ENCODE results near the gene ADAMTS17. TPM values are rescaled to one million over a fixed set of nuclear protein-coding genes. Genes with fewer than 3 reads are reported as not detected.
A peak's percentile ranks its signal among the peaks of the same experiment; 100 is the strongest.
"Not testable (repeated sequence)": the region's sequence is repeated elsewhere in the genome, so short reads cannot be mapped to it uniquely, and the experiment has no call there.

The ADAMTS17 gene
- total RNA-seq, 8 experiments from 2014 or later, result 0.33 to 2.1 (median 1.1) TPM

DNA sequence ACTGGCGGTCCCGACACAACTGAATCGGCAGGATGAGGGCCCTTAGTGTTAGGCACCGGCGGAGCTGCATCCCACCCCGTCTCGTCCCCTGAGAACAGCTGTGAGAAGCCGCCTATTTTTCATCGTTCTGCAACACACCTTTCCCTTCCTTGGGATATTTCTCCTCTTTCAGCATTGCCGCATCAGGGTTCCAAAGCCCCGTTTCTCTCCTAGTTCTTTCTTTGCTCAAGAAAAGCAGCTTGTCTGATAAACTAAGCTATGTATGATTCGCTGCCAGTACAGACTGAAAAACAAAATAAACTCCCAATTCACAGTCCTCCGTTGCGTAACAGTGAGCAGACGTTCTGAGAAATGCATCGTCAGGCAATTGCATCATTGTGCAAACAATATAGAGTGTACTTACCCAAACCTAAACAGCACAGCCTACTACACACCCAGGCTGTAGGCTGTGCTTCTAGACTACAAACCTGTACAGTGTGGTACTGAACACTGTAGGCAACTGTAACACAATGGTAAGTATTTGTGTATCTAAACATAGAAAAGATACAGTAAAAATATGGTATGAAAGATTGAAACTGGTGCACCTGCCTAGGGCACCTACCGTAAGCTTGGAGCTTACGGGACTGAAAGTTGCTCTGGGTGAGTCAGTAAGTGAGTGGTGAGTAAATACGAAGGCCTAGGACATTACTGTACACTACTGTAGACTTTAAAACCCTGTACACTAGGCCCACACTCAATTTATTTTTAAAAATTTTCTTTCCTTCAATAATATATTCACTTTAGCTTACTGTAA is 8.9 kb upstream of the ADAMTS17 start:
- no peak overlapping the region for H3K4me3 ChIP-seq
- in situ Hi-C loops (cut with MboI; ENCODE audit: low pct_unique_long_range_greater_than_20kb in 2 of 9, low sequenced_read_pairs in 9 of 9, unreplicated experiment in 9 of 9), result loop anchor here in 1 of 9 experiments (25.0 kb wide), 1 partner anchor 112 kb away; no protein-coding TSS in a partner anchor
- WGBS, 10 experiments, result 17 to 95% (median 70%) methylated on average over 4 to 12 of the region's 19 CpGs
- peak in 2 of 8 experiments; percentile 8 to 9 for ATAC-seq (replicated peaks in 6 of 8)
- no peak overlapping the region for H3K27ac ChIP-seq
- H3K4me1 ChIP-seq (replicated peaks in 1 of 2), result no peaks in the 10 kb centered on the region

DNA sequence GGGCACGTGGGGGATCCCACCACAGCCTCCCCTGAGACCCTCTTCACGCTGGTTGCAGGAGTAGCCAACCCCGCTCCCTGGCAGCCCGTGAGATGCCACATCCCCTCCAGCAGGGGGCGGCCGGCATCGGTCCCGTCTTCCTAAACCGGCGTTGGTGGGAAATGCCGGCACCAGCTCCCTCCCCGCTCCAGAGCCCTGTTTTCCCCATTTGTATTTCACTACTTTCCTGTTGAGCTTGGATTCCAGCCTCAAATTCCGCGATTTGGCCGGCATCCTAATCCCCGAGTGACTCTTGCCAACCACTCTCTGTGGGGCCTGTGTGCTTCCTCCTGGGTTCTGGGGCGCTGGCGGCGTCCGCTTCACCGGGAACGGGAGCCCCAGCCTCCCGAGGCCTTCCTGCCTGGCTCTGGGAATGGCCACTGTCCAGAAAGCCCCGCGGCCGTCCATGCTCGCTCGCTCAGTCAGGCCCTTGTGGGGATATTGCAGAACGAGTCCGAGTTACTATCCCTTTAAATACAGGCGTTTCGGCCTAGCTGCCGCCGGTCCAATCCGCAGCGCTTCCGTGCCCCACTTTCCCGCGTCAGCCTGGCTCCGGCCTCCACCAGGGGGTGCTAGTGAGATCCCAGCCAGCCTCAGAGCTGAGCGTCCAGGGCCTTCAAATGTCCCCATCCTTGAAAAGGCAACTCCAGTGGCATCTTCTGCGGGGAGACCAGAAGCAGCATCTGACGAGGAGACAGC is 8.1 kb upstream of the ADAMTS17 start:
- Histone ChIP-seq H3K4me1 (replicated peaks in 1 of 2) (no peaks in the 10 kb centered on the region), H3K4me3 (peak overlapping the region; percentile 26 to 65 (median 46)), H3K27ac (peak overlapping the region in 1 of 2 donors; percentile 24)
- peak; percentile 94 to 98 (median 97) for ATAC-seq (replicated peaks in 6 of 8)
- in situ Hi-C loops (cut with MboI; ENCODE audit: low pct_unique_long_range_greater_than_20kb in 2 of 9, low sequenced_read_pairs in 9 of 9, unreplicated experiment in 9 of 9), result loop anchor here in 3 of 9 experiments (25.0 kb wide), 4 partner anchors 112 to 413 kb away; partner anchors contain the start of gene CERS3 (in 1 of the 3)
- 0 to 30% (median 2%) methylated on average over 1 to 7 of the region's 43 CpGs; no CpG with 5 or more reads in 2 of the 10 experiments for WGBS, 10 experiments

DNA sequence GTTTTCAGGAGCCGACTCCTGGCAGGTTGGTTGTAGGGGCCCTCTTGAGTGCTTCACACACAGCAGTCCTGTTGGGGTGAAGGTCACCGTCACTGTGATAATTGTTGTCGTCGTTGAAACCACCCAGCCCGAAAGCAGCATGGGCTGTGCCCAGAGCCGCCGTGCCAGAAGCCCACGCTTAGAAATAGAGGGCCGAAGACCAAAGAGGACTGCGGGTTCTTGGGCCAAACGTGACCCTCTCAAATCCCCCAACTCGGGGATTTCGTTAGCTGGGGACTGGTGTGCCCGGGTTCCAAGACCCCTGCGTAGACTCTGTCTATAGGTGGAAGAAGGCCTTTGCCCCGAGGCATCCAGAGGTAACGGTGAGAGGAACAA is 7.5 kb upstream of the ADAMTS17 start:
- Histone ChIP-seq H3K4me3 (peak overlapping the region in 1 of 5 donors; percentile 65), H3K27ac (no peak overlapping the region), H3K4me1 (replicated peaks in 1 of 2) (no peaks in the 10 kb centered on the region)
- in situ Hi-C loops (cut with MboI; ENCODE audit: low pct_unique_long_range_greater_than_20kb in 2 of 9, low sequenced_read_pairs in 9 of 9, unreplicated experiment in 9 of 9), result loop anchor here in 3 of 9 experiments (25.0 kb wide), 3 partner anchors 188 to 412 kb away; partner anchors contain the start of gene CERS3 (in 1 of the 3)
- no peak for ATAC-seq (replicated peaks in 6 of 8)
- WGBS, 10 experiments, result 35 to 81% (median 69%) methylated on average over 3 to 12 of the region's 17 CpGs; no CpG with 5 or more reads in 4 of the 10 experiments

DNA sequence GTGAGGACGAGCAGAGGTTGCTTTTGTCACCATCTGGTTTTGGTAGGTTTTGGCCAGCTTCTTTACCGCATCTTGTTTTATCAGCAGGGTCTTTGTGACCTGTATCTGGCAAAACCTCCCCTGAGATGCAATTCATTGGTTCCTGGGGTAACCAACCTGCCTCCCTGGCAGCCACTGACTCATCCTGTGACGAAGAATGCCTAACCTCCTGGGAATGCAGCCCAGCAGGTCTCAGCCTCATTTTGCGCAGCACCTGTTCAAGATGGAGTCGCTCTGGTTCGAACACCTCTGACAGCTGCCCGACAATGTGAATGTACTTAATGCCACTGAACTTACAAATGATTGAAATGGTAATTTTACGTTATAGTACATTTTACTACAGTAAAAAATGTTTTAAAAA is 6.8 kb upstream of the ADAMTS17 start:
- 0 to 92% (median 80%) methylated on average over 1 to 8 of the region's 8 CpGs; no CpG with 5 or more reads in 1 of the 10 experiments for WGBS, 10 experiments
- no peaks in the 10 kb centered on the region for H3K4me1 ChIP-seq (replicated peaks in 1 of 2)
- no peak overlapping the region for H3K27ac ChIP-seq
- ATAC-seq (replicated peaks in 6 of 8), result no peak
- in situ Hi-C loops (cut with MboI; ENCODE audit: low pct_unique_long_range_greater_than_20kb in 2 of 9, low sequenced_read_pairs in 9 of 9, unreplicated experiment in 9 of 9), result loop anchor here in 3 of 9 experiments (25.0 kb wide), 3 partner anchors 189 to 411 kb away; partner anchors contain the start of gene CERS3 (in 1 of the 3)
- no peak overlapping the region for H3K4me3 ChIP-seq

DNA sequence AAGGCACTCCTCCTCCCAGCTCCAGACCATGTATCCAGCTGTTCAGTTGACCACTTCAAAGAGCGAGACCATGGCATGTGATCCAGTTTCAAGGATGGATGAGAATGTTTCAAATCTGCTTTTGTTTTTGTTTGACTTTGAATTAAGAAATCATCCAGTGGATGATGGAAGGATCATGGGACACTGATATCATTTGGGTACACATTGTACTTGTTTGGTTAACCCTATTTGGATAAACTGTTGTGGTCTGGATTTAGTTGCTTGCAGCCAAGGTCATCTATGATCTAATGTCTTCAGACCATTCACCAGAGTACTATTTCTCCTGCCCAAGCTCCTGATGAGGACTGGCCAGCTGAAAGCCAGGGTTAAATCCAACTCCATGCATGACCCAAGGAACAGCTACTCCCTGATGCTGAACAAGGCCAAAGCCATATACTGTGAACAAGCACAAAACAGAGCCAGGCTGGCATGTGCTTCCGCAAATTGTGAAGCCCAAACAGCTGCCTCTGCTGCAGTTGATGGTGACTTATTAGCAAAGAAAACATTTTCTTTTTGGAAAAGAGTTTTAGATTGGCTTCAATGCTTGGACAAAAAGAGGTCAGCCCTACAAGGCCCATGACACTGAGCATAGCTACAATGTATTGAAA is 5.2 kb upstream of the ADAMTS17 start:
- no peaks in the 10 kb centered on the region for H3K4me1 ChIP-seq (replicated peaks in 1 of 2)
- ATAC-seq (replicated peaks in 6 of 8), result no peak
- in situ Hi-C loops (cut with MboI; ENCODE audit: low pct_unique_long_range_greater_than_20kb in 2 of 9, low sequenced_read_pairs in 9 of 9, unreplicated experiment in 9 of 9), result loop anchor here in 3 of 9 experiments (25.0 kb wide), 3 partner anchors 190 to 410 kb away; partner anchors contain the start of gene CERS3 (in 1 of the 3)
- no peak overlapping the region for H3K27ac ChIP-seq
- H3K4me3 ChIP-seq, result no peak overlapping the region
- WGBS, 10 experiments, result 0 to 100% (median 20%) methylated on average over 1 to 2 of the region's 2 CpGs; no CpG with 5 or more reads in 5 of the 10 experiments

DNA sequence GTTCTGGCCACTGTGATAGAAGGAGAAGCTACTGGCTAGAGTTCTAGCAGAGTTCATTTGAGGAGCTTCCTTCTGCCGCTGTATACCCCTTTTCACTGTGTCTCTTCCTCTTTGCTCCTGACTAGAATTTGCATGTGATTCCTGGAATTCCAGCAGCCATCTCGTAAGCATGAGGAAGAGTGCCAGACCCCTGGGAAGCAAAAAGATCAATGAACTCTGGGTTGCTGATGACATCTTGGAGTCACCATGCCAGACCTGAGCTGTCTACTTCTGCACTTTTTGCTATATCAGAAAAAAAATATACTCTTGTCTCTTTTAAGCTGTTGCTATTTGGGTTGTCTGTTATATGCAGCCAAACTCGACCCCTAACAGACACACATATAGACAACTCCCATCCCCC is 3.7 kb upstream of the ADAMTS17 start:
- ATAC-seq (replicated peaks in 6 of 8), result no peak
- in situ Hi-C loops (cut with MboI; ENCODE audit: low pct_unique_long_range_greater_than_20kb in 2 of 9, low sequenced_read_pairs in 9 of 9, unreplicated experiment in 9 of 9), result loop anchor here in 3 of 9 experiments (25.0 kb wide), 3 partner anchors 192 to 408 kb away; partner anchors contain the start of gene CERS3 (in 1 of the 3)
- Histone ChIP-seq H3K4me1 (replicated peaks in 1 of 2) (no peaks in the 10 kb centered on the region), H3K27ac (no peak overlapping the region), H3K4me3 (no peak overlapping the region)
- 20 to 100% (median 52%) methylated on average over 1 to 3 of the region's 3 CpGs; no CpG with 5 or more reads in 1 of the 10 experiments for WGBS, 10 experiments

DNA sequence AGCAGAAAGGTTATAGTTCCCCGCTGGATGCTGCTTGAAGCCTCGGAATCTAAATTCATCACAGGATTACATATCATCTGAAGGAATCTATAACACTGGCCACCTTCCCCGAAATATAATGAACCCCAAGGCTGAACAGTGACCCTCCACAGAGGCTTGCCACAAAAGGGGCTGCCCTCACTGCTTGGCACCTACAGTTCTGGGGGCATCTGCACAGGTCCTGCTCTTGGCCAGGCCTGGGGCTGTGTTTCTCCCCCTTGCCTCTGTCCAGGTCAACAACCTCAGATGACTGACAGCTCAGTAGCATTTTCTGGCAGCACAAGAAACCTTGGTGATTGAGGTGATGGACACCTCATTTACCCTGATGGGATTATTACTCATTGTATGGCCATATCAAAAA is 1.5 kb upstream of the ADAMTS17 start:
- WGBS, 10 experiments, result 42 to 100% (median 82%) methylated on average over 1 to 2 of the region's 3 CpGs; no CpG with 5 or more reads in 2 of the 10 experiments
- in situ Hi-C loops (cut with MboI; ENCODE audit: low pct_unique_long_range_greater_than_20kb in 2 of 9, low sequenced_read_pairs in 9 of 9, unreplicated experiment in 9 of 9), result loop anchor here in 3 of 9 experiments (25.0 kb wide), 3 partner anchors 194 to 406 kb away; partner anchors contain the start of gene CERS3 (in 1 of the 3)
- ATAC-seq (replicated peaks in 6 of 8), result no peak
- no peak overlapping the region for H3K4me3 ChIP-seq
- H3K4me1 ChIP-seq (replicated peaks in 1 of 2), result no peaks in the 10 kb centered on the region
- H3K27ac ChIP-seq, result no peak overlapping the region

DNA sequence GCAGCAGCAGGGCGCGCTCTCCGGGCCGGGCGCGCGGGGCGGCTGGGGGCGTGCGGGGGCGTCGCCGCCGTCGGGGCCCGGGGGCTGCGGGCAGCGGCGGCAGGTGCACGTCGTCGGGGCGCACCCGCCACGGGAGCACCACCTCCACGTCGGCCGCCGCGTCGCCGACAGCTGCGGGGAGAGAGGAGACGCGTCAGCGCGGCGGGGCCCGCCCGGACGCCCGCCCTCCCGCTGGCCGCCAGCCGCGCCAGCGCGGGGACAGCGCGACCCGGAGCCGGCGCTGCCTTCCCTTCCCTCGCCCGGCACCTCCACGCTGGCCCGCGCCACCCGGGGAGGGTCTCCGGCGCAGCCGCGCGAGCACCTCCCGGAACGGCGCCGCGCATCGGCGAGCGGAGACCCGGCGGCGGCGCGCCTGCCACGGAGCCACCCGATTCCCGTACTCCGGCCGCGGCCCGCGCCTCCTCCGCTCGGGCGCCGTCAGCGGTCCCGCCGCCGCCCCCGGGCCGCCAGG is 481 bp downstream of the ADAMTS17 start:
- Histone ChIP-seq H3K4me1 (replicated peaks in 1 of 2) (no peaks in the 10 kb centered on the region), H3K27ac (no peak overlapping the region), H3K4me3 (peak overlapping the region; percentile 49 to 55 (median 52))
- WGBS, 10 experiments, result 0% methylated on average over 12 of the region's 95 CpGs; no CpG with 5 or more reads in 9 of the 10 experiments
- in situ Hi-C loops (cut with MboI; ENCODE audit: low pct_unique_long_range_greater_than_20kb in 2 of 9, low sequenced_read_pairs in 9 of 9, unreplicated experiment in 9 of 9), result loop anchor here in 3 of 9 experiments (25.0 kb wide), 3 partner anchors 196 to 404 kb away; partner anchors contain the start of gene CERS3 (in 1 of the 3)
- peak in 4 of 8 experiments; percentile 8 to 23 (median 22) for ATAC-seq (replicated peaks in 6 of 8)

DNA sequence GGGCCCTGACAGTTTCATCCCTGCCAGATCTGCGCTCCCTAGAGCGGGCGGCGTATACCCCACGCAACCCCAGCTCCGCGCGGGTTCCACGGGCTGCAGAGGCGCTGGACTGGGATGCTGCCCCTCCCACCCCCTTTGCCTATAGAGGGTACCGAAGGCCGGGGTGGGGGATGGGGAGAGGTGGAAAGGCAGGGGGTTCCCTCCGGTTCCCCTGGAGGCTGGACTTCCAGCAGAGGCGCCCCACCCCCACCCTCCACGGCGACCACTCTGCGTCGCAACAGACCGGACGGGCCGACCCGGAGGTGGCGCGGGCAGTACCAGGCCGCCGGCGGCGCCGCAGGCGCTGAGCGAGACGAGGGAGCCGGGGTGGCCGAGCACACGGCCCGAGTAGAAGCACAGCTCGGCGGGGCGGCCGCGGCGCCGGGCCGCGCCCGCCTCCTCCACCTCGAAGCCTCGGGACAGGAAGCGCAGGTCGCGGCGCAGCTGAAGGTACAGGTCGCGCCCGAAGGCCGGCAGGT is 995 bp downstream of the ADAMTS17 start:
- Histone ChIP-seq H3K27ac (no peak overlapping the region), H3K4me3 (peak overlapping the region; percentile 49 to 55 (median 52)), H3K4me1 (replicated peaks in 1 of 2) (no peaks in the 10 kb centered on the region)
- ATAC-seq (replicated peaks in 6 of 8), result no peak
- in situ Hi-C loops (cut with MboI; ENCODE audit: low pct_unique_long_range_greater_than_20kb in 2 of 9, low sequenced_read_pairs in 9 of 9, unreplicated experiment in 9 of 9), result loop anchor here in 3 of 9 experiments (25.0 kb wide), 3 partner anchors 197 to 403 kb away; partner anchors contain the start of gene CERS3 (in 1 of the 3)
- 0 to 100% (median 28%) methylated on average over 1 to 9 of the region's 56 CpGs; no CpG with 5 or more reads in 7 of the 10 experiments for WGBS, 10 experiments

DNA sequence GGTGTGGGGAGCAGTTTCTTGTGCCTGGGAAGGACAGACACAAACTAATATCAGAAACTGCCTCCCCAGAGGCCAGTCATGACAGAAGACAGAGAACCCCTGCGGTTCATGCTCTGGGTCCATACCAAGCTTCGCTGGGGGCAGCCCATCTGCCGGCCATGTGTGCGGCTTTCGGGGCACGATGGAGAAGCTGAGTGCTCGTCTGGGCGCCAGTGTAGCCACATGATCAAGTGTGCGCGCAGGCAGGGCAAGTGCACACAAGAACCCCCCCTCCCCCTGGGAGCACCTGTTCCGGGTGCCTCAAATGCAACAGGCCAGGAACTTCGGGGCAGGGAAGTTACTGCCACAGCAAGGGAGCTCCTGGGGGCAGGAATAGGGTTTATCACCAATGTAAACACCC is 1.8 kb downstream of the ADAMTS17 start:
- H3K27ac ChIP-seq, result no peak overlapping the region
- WGBS, 10 experiments, result 20 to 100% (median 73%) methylated on average over 1 to 9 of the region's 12 CpGs; no CpG with 5 or more reads in 5 of the 10 experiments
- no peak overlapping the region for H3K4me3 ChIP-seq

DNA sequence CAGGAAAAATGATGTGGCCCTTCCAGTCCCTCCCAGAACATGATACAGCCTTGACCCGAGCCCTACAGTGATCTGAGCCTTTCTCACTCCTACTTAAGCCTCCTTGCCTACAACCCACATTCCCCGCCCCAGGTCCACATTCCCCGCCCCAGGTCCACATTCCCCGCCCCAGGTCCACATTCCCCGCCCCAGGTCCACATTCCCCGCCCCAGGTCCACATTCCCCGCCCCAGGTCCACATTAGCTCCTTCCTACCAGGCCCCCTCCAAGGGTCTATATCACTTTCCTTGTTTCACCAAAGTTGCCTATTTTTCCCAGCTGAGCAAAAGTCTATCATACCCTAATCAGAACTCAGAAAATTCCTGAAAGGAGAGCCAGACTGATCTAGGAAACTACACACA is 2.3 kb downstream of the ADAMTS17 start:
- not testable (repeated sequence) for ATAC-seq (replicated peaks in 6 of 8); H3K4me1 ChIP-seq (replicated peaks in 1 of 2); H3K4me3 ChIP-seq; H3K27ac ChIP-seq
- 0 to 40% (median 0%) methylated on average over 1 of the region's 7 CpGs; no CpG with 5 or more reads in 7 of the 10 experiments for WGBS, 10 experiments
- in situ Hi-C loops (cut with MboI; ENCODE audit: low pct_unique_long_range_greater_than_20kb in 2 of 9, low sequenced_read_pairs in 9 of 9, unreplicated experiment in 9 of 9), result loop anchor here in 4 of 9 experiments (10.0 to 25.0 kb wide), 4 partner anchors 198 to 405 kb away; partner anchors contain the start of gene CERS3 (in 1 of the 4)

More for the DNA sequence above, 1.8 kb downstream of the ADAMTS17 start:
- in situ Hi-C loops (cut with MboI; ENCODE audit: low pct_unique_long_range_greater_than_20kb in 2 of 9, low sequenced_read_pairs in 9 of 9, unreplicated experiment in 9 of 9), result loop anchor here in 4 of 9 experiments (10.0 to 25.0 kb wide), 4 partner anchors 197 to 405 kb away; partner anchors contain the start of gene CERS3 (in 1 of the 4)
- no peak for ATAC-seq (replicated peaks in 6 of 8)
- H3K4me1 ChIP-seq (replicated peaks in 1 of 2), result no peaks in the 10 kb centered on the region
